Measurements from ENCODE around the gene SPINK9.

The SPINK9 gene

DNA sequence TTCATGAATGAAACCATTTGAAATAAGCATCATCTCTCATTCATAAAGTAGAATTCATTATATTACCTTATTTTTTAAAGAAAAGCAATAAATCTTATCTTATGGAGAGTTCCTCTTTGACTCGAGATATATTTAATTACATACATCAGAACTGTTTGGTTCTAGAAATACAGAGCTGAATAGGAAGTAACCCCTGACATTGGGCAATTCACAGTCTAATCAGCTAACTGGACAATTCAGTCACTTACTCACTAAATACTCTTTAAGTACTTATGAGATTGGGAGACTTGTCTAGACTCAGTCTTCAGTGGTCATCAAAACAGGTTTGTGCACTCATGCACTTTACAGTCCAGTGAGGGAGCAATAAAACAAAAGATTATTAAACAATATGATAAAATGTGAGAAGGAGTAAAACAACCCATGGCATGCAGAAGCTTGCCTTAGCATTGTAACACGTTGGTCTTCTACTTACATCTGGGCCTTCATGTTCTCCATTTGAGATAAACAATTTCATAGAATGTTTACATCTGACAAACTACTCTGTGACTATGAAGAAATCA lies 36.9 kb downstream of the SPINK9 start:
- DNase-seq = no peak

DNA sequence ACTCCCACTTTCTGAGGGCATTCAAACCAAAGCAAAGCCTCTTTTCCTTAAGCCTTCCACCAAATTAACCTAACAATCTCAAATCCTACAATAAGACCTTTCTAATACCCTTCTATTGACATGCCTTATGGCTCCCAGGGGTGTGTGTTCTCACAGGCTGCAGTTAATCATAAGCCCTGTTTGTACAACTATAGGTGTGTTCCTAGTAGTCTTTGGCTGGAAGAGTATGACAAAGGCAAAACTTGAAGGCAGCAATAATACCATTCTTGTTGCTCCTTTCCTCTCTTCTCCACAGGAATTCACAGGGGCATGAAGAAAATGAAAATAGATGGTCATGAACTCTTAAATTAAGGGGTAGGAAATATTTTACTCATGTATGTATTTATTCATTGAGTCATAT lies 37.5 kb downstream of the SPINK9 start:
- no peak for DNase-seq

DNA sequence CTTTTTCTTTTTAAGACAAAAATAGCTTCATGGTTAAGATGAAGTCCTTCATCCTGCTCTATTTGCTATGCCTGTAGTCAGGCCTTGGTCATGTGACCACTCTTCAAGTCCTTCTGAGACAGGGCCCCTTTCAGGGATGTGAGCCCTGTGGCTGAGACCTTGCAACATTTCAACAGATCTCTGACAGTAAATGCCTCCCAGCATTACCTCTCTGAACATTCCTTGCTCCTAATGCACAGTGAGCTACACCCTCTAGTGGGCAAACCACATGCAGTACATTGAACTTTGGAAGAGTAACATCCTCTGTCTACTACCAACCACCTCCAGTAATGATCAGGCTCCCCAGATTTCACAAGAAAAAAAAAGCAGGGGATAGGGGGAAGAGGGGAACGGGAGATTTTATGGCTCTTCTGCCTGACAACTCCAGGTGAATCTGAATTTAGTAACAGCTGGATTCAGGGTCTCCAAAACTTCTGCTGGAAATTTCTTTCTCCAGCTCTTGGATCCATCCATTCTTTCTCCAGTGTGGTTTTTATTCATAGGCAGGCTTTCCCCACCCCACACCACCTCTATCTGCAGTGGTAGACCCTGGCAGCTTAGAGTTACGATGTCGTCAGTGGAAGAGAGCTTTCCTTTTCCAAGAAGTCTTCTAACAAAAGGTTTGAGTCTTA lies 39.5 kb downstream of the SPINK9 start:
- DNase-seq = peak; percentile 5 to 18

DNA sequence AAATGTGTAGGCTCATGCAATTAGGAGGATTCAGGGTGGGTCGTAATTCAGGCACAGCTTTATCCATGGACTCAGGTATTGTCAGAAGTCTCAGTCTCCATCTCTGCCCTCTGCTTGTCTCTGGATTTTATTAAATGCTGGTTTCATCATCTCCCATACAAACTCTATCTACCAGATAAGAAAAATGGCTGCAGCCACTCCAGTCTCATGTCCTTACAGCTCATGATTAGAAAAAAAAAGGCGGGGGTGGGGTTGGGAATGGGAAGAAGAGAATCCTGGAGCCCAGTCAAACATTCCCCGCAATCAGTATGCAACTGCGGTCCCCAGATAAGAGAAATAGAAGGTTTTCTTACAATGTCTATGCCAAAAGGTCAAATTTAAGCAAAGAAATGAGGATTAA lies 40.8 kb downstream of the SPINK9 start:
- no peak for DNase-seq

DNA sequence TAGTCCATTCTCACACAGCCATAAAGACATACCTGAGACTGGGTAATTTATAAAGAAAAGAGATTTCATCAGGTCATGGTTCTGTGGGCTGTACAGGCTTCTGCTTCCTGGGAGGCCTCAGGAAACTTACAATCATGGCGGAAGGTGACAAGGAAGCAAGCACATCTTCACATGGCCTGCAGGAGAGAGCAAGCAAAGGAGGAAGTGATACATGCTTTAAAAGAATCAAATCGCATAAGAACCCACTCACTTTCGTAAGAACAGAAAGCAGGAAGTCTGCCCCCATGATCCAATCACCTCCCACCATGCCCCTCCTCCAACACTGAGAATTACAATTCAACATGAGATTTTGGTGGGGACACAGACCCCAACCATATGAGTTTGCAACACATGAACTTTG lies 43.3 kb downstream of the SPINK9 start:
- DNase-seq = no peak

DNA sequence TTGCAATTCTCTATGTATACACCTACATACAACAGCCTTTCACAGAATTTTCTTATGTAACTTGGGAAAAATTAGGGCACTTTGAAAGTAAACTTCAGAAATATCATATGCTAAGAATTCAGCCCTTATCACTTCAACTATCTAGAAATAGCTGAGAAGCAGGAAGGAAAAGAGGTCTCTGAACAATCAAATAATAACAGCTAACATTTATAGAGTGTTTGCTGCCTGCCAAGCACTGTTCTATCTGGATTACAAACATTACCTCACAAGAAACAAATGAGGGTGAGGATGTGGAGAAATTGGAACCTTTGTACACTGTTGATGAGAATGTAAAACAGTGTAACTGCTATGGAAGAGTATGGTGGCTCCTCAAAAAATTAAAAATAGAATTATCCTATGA lies 44.0 kb downstream of the SPINK9 start:
- no peak for DNase-seq

DNA sequence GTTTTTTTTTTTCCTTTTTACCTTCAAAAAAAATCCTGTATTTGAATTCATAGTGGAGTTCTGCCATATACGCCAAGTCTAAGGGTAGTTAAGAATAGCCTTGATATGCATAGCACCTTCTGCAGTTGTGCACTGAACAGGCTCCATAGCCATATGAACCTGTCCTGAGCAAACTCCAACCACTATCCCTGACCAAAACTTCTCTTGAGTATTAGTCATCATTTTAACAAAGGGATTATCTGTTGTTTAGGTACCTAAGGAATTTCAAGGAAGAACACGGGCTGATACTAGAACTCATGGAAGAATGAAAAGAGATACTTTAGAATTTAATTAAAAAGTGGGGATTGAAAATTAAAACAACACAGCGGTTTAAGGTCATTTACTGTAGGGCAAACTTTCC lies 46.5 kb downstream of the SPINK9 start:
- DNase-seq = no peak

DNA sequence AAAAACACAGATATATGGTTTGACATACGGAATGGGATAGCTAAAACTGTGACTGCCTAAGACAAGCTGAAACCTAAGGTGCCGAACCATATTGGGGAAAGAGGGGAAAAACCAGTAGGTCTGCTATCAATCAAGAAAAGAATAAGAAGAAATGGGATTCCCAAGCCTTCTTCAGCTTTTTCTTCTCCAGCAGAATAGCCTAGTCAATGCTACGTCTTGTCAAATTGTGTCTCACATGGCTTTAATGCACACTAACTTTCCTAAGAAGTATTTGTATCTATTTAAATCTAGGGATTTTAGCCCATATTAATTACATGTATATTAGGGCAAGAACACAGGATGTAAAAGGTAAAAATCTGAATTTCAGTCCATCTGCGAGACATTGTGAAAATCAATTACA lies 47.6 kb downstream of the SPINK9 start:
- no peak for DNase-seq

DNA sequence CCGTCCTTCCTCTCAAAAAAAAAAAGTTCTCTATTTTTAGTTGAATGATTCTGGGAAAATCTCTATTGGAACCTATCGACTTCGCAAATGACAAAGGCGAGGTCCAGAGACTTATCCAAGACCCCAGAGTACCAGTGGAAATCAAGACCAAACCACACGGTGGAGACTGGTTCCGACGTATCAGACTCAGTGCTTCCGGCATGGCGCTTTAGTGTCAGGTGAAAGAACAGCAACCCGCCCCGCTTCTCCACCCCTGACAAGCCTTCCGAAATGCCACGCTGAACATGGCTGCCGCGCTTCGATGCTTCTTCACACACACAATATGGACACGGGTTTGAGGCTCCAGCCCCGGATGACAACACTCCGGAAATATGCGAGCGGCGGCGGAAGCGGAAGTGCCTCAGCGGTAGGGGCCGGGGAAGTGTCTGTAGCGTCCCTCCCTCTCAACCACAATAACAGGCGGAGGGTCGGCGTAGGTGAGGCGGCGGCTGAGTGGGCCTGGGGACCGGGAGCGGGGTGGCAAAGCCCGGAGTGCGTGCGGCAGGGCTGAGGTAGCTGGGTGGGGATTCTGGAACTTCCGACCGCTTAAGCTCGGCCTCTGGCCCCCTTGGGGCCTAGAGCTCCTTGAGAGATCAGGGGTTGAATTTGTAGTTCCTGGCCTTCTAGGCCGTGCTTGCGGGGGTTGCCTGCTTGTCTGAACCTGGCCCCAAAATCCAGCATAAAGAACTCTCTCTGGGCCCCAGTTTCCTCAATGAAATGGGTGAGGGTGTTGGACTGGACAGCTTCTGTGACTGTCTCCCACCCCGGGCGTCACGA lies 48.4 kb downstream of the SPINK9 start, which contains the start of gene FBXO38:
FBXO38 (plus strand) TSS at position 395 of the 816 bp plus-strand sequence. CDS start 10,819 bp downstream, outside the sequence.
- DNase-seq = peak; percentile 86 to 97

DNA sequence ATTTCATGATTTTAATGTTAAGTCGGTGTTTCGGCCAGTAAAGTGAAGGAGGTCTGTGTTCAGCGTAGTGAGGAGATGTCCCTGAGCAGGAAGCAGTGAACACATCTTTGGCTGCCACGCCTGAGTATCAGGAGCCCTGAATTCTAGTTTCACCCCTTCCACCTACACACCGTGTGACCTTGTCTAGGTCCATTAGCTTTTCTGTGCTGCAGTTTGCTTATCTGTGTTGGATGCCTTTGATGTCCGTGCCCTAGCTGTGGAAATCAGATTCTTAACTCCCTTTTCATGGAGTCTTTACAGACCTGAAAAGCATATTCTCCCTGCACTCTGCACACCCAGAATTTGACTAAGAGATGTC lies 49.0 kb downstream of the SPINK9 start:
- DNase-seq = no peak

DNA sequence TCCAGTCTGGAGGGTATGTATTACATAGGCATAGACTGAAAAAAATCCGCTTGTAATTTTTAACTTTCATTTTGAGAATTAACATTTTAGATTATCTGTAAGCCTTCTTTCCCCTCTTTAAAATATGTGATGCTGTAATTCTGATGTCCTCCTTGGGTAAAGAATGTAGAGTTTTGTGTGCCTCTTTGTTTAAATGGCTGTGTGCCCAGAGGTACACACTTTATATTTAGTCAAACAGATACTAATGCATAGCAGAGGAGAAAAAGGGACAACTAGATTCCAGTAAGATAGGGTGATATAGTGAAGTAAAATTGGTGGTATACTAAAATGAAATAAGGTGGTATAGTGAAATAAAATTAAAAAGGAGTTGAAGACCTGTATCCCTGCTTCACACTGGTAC lies 49.7 kb downstream of the SPINK9 start:
- DNase-seq = no peak

DNA sequence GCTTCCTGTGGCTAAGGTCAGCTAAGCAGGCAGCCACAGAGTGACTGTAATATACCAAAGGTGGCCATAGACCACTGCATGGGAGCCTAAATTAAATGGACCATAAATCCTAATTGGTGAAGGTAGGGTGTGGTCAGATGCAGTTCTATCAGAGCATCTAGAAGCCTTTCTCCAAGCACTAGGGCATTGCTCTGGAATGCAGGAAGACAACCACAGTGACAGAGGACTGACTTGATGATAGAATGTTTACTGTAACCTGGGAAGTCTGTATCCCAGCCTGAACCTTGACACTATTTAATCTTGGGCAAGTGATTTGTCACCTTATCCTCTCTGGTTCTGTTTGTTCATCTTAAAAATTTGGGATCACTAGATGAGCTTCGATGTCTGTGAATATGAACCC lies 50.7 kb downstream of the SPINK9 start:
- DNase-seq = no peak

DNA sequence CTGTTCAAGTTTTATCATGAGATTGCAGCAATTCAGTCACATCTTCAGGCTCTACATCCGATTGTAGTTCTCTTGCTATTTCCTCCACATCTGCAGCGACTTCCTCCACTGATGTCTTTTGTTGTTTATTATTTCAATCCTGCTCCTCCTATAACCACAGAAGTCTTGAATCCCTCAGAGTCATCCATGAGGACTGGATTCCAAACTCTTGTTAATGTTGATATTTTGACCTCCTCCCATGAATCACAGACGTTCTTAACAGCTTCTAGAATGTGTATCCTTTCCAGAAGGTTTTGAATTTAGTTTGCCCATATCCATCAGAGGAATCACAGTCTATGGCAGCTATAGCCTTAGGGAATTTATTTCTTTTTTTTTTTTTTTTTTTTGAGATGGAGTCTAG lies 52.0 kb downstream of the SPINK9 start:
- DNase-seq = no peak

DNA sequence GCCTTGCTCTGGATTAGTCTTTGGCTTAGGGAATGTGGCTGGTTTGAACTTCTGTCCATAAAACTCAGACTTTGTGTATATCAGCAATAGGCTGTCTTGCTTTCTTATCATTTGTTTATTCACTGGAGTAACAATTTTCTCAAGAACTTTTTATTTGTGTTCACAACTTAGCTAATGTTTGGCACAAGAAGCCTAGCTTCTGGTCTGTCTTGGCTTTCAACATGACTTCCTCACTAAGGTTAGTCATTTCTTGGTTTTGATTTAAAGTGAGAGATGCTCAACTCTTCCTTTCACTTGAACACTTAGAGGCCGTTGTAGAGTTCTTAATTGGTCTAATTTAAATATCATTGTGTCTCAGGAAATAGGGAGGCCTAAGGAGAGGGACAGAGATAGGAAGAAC lies 53.3 kb downstream of the SPINK9 start:
- DNase-seq = no peak

Data from bone marrow (tissue), 2 donors.